ENCODE measurements around the gene PHTF1.

- TF ChIP-seq CTCF (IDR thresholded peaks at IDR 0.05) (no peak), POLR2A (IDR thresholded peaks at IDR 0.05) (no peak)
Observed at GRCh38 chr1:113660088-113660487, 99.2 kb downstream of the PHTF1 start.
